SK-N-SH treated with all-trans-retinoic acid at 6 μM for 48 hours (cell line): ENCODE measurements around the gene KANK2.

Experiments
- ATAC-seq: fragments of 200-7000 bp; cut with Tn5 transposase; 3 replicates; pipeline ENCODE4 v1.9.1; 2020; ENCODE audit warnings: mild to moderate bottlenecking, moderate library complexity
- ARNTL ChIP-seq: fragments of 450-650 bp; formaldehyde crosslinking; IDR thresholded peaks from 2 replicates; pipeline ENCODE4 v1.5.0; 2020; ENCODE audit warnings: low read depth, mild to moderate bottlenecking, moderate library complexity, borderline replicate concordance
- BACH2 ChIP-seq: fragments of 250-450 bp; sonication (Bioruptor Pico); IDR thresholded peaks from 2 replicates; pipeline ENCODE4 v1.9.0; 2021; ENCODE audit warnings: mild to moderate bottlenecking, borderline replicate concordance
- CREB5 ChIP-seq: fragments of 250-450 bp; sonication (Bioruptor Pico); IDR thresholded peaks from 2 replicates; pipeline ENCODE4 v1.5.1; 2020; ENCODE audit warnings: low read depth, mild to moderate bottlenecking, moderate library complexity
- CSDC2 ChIP-seq: fragments of 250-450 bp; sonication (Bioruptor Pico); IDR thresholded peaks from 2 replicates; pipeline ENCODE4 v1.5.0; 2020; ENCODE audit warnings: mild to moderate bottlenecking, moderate library complexity
- ISL1 ChIP-seq: fragments of 250-450 bp; sonication (Bioruptor Pico); IDR thresholded peaks from 2 replicates; pipeline ENCODE4 v2.1.2; 2022; ENCODE audit warnings: mild to moderate bottlenecking, moderate library complexity
- OSR1 ChIP-seq: fragments of 250-450 bp; sonication (Bioruptor Pico); IDR thresholded peaks from 2 replicates; pipeline ENCODE4 v1.8.0; 2022; ENCODE audit warnings: moderate library complexity, mild to moderate bottlenecking, inconsistent platforms
- PATZ1 ChIP-seq: fragments of 250-450 bp; sonication (Bioruptor Pico); IDR thresholded peaks from 2 replicates; pipeline ENCODE4 v1.8.0; 2020; ENCODE audit warnings: mild to moderate bottlenecking, moderate library complexity, borderline replicate concordance
- PPARA ChIP-seq: fragments of 250-450 bp; sonication (Bioruptor Pico); IDR thresholded peaks from 2 replicates; pipeline ENCODE4 v1.5.0; 2020; ENCODE audit warnings: mild to moderate bottlenecking, borderline replicate concordance
- RARB ChIP-seq: fragments of 250-450 bp; sonication (Bioruptor Pico); IDR thresholded peaks from 2 replicates; pipeline ENCODE4 v1.8.0; 2021; ENCODE audit warnings: mild to moderate bottlenecking, moderate library complexity
- SNAI2 ChIP-seq: fragments of 250-450 bp; sonication (Bioruptor Pico); IDR thresholded peaks from 2 replicates; pipeline ENCODE4 v1.5.0; 2020; ENCODE audit warnings: mild to moderate bottlenecking, moderate library complexity
- TCF4 ChIP-seq: fragments of 250-450 bp; sonication (Bioruptor Pico); IDR thresholded peaks from 2 replicates; pipeline ENCODE4 v1.8.0; 2021; ENCODE audit warnings: mild to moderate bottlenecking, moderate library complexity, borderline replicate concordance
- TOX ChIP-seq: fragments of 250-450 bp; sonication (Bioruptor Pico); IDR thresholded peaks from 2 replicates; pipeline ENCODE4 v1.8.0; 2021; ENCODE audit warnings: mild to moderate bottlenecking, moderate library complexity, borderline replicate concordance
- TSHZ2 ChIP-seq: fragments of 250-450 bp; sonication (Bioruptor Pico); IDR thresholded peaks from 2 replicates; pipeline ENCODE4 v1.5.0; 2020; ENCODE audit warnings: mild to moderate bottlenecking, moderate library complexity
- ZC3H10 ChIP-seq: fragments of 250-450 bp; sonication (Bioruptor Pico); IDR thresholded peaks from 2 replicates; pipeline ENCODE4 v1.5.1; 2021; ENCODE audit warnings: mild to moderate bottlenecking, moderate library complexity
- ZFP3 ChIP-seq: fragments of 250-450 bp; sonication (Bioruptor Pico); IDR thresholded peaks from 2 replicates; pipeline ENCODE4 v1.5.0; 2020; ENCODE audit warnings: mild to moderate bottlenecking, moderate library complexity
- ZFP30 ChIP-seq: fragments of 450-650 bp; formaldehyde crosslinking; IDR thresholded peaks from 2 replicates; pipeline ENCODE4 v1.5.0; 2022; ENCODE audit warnings: mild to moderate bottlenecking, moderate library complexity
- ZNF565 ChIP-seq: fragments of 450-650 bp; formaldehyde crosslinking; conservative IDR thresholded peaks from 2 replicates; pipeline ENCODE4 v1.5.0; 2020; ENCODE audit warnings: low read depth, mild to moderate bottlenecking, moderate library complexity
- ZNF70 ChIP-seq: fragments of 450-650 bp; formaldehyde crosslinking; IDR thresholded peaks from 2 replicates; pipeline ENCODE4 v1.5.0; 2020; ENCODE audit warnings: mild to moderate bottlenecking, moderate library complexity
- ZNF8 ChIP-seq: fragments of 450-650 bp; formaldehyde crosslinking; IDR thresholded peaks from 2 replicates; pipeline ENCODE4 v1.5.0; 2020; ENCODE audit warnings: mild to moderate bottlenecking, moderate library complexity
- TF ChIP-seq, protein P1 (sequence below): fragments of 250-450 bp; sonication (Bioruptor Pico); IDR thresholded peaks from 2 replicates; pipeline ENCODE4 v1.5.1; 2021; ENCODE audit warnings: mild to moderate bottlenecking, moderate library complexity
- TF ChIP-seq, protein P2 (sequence below): fragments of 250-450 bp; sonication (Bioruptor Pico); IDR thresholded peaks from 2 replicates; pipeline ENCODE4 v1.8.0; 2021; ENCODE audit warnings: low read depth, mild to moderate bottlenecking, moderate library complexity, borderline replicate concordance

The KANK2 gene

DNA sequence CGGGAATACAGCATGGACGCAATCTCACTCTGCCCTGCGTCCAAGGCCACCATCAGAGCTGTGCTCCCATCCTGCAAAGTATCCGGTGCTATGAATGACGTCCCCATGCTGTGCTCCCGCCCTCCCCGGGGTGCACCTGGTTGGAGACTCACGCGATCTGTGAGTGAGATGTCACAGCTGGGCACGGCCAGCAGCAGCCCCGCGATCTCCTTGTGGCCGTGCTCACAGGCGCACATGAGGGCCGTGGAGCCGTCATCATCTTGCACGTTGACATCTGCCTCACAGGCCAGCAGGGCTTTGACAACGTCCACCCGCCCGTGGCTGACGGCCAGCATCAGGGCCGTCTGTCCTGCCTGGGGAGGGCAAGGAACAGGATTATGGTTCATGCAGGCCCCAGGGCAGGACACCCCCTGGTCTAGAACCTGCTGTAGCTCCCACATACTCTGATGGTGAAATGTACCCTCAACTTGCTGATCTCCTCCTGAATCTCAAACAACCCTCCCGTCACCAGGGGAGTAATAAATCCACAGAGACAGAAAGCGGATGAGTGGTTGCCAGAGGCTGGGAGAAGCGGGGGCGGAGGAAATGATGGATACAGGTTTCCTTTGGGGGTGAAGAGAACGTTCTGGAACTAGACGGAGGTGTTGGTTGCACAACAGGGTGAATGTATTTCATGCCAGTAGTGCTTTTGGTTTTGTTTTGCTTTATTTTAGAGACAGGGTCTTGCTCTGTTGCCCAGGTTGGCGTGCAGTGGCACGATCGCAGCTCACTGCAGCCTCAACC is 27.3 kb downstream of the KANK2 start:
- TF ChIP-seq CSDC2 (CRISPR knock-in tag) (no peak), PATZ1 (no peak), ZFP3 (no peak), RARB (CRISPR knock-in tag) (no peak), ZC3H10 (CRISPR knock-in tag) (no peak), ZNF70 (no peak), TOX (no peak), TSHZ2 (CRISPR knock-in tag) (no peak), ZFP30 (CRISPR knock-in tag) (no peak), BACH2 (CRISPR knock-in tag) (no peak), CREB5 (CRISPR knock-in tag) (no peak), OSR1 (CRISPR knock-in tag) (no peak), ZNF8 (no peak), ZNF565 (CRISPR knock-in tag) (no peak), SNAI2 (no peak)
- TF ChIP-seq, protein P1, sequence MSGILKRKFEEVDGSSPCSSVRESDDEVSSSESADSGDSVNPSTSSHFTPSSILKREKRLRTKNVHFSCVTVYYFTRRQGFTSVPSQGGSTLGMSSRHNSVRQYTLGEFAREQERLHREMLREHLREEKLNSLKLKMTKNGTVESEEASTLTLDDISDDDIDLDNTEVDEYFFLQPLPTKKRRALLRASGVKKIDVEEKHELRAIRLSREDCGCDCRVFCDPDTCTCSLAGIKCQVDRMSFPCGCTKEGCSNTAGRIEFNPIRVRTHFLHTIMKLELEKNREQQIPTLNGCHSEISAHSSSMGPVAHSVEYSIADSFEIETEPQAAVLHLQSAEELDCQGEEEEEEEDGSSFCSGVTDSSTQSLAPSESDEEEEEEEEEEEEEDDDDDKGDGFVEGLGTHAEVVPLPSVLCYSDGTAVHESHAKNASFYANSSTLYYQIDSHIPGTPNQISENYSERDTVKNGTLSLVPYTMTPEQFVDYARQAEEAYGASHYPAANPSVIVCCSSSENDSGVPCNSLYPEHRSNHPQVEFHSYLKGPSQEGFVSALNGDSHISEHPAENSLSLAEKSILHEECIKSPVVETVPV (CRISPR knock-in tag), result no peak

GRCh38 chr19:11168568-11168967 is 28.8 kb downstream of the KANK2 start:
- ATAC-seq, result peak; percentile 81
- TF ChIP-seq ZNF565 (CRISPR knock-in tag), result no peak
- TF ChIP-seq PPARA (CRISPR knock-in tag), result no peak
- no peak for TF ChIP-seq ZNF8
- TF ChIP-seq TCF4 (CRISPR knock-in tag), result no peak
- no peak for TF ChIP-seq CREB5 (CRISPR knock-in tag)
- no peak for TF ChIP-seq ISL1 (CRISPR knock-in tag)
- TF ChIP-seq PATZ1, result no peak
- TF ChIP-seq, protein P1 (CRISPR knock-in tag), result no peak
- no peak for TF ChIP-seq ZFP30 (CRISPR knock-in tag)
- no peak for TF ChIP-seq BACH2 (CRISPR knock-in tag)
- TF ChIP-seq TSHZ2 (CRISPR knock-in tag), result no peak
- no peak for TF ChIP-seq SNAI2
- TF ChIP-seq, protein P2, sequence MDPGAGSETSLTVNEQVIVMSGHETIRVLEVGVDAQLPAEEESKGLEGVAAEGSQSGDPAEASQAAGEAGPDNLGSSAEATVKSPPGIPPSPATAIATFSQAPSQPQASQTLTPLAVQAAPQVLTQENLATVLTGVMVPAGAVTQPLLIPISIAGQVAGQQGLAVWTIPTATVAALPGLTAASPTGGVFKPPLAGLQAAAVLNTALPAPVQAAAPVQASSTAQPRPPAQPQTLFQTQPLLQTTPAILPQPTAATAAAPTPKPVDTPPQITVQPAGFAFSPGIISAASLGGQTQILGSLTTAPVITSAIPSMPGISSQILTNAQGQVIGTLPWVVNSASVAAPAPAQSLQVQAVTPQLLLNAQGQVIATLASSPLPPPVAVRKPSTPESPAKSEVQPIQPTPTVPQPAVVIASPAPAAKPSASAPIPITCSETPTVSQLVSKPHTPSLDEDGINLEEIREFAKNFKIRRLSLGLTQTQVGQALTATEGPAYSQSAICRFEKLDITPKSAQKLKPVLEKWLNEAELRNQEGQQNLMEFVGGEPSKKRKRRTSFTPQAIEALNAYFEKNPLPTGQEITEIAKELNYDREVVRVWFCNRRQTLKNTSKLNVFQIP (CRISPR knock-in tag), result no peak
- TF ChIP-seq ARNTL (CRISPR knock-in tag), result no peak
- no peak for TF ChIP-seq RARB (CRISPR knock-in tag)
- TF ChIP-seq OSR1 (CRISPR knock-in tag), result no peak

More for the DNA sequence above, 27.3 kb downstream of the KANK2 start:
- ATAC-seq, result no peak
